Type B pancreatic cell (in vitro differentiated cells): ENCODE results near the gene ZNF100. TPM values are rescaled to one million over a fixed set of nuclear protein-coding genes. Genes with fewer than 3 reads are reported as not detected.

Experiments
- DNase-seq: peaks from one replicate; pipeline ENCODE4 v3.0.0; 2021; ENCODE audit warnings: mixed read lengths; ENCODE audit not compliant: unreplicated experiment; ENCODE audit errors: extremely low spot score
- H3K27ac Mint-ChIP-seq: 2 replicates; pipeline ENCODE4 v1.8.0; 2021; ENCODE audit warnings: mild to moderate bottlenecking, mixed read lengths
- H3K27me3 Mint-ChIP-seq: 2 replicates; pipeline ENCODE4 v1.8.0; 2021; ENCODE audit warnings: mixed read lengths
- H3K36me3 Mint-ChIP-seq: 2 replicates; pipeline ENCODE4 v1.8.0; 2021; ENCODE audit warnings: mixed read lengths
- H3K4me1 Mint-ChIP-seq: one replicate; pipeline ENCODE4 v1.8.0; 2021; ENCODE audit warnings: mixed read lengths; ENCODE audit not compliant: unreplicated experiment
- H3K4me3 Mint-ChIP-seq: 2 replicates; pipeline ENCODE4 v1.8.0; 2021; ENCODE audit warnings: mild to moderate bottlenecking, mixed read lengths
- H3K9me3 Mint-ChIP-seq: 2 replicates; pipeline ENCODE4 v1.8.0; 2021; ENCODE audit warnings: mixed read lengths
- CTCF ChIP-seq: fragments of 200-600 bp; sonication (generic); conservative IDR thresholded peaks from 2 replicates; pipeline ENCODE4 v1.5.0; 2021; ENCODE audit warnings: antibody characterized with exemption, mild to moderate bottlenecking
- total RNA-seq: library from RNA; stranded (reverse); gene quantifications from 2 replicates; pipeline ENCODE4 v1.2.1, GENCODE V29; 2021; ENCODE audit warnings: low replicate concordance

Gene ZNF100
- total RNA-seq, 1 donor from 2014 or later: 19.8 TPM

GRCh38 chr19:21694171-21694906, 73.0 kb downstream of the ZNF100 start:
- no peak for TF ChIP-seq CTCF
- Mint-ChIP-seq H3K9me3 (no peaks in the 10 kb centered on the region), H3K4me3 (no peak overlapping the region), H3K27me3 (no peaks in the 10 kb centered on the region), H3K4me1 (peaks cover 12% of the 10 kb centered on the region), H3K36me3 (no peaks in the 10 kb centered on the region), H3K27ac (no peak overlapping the region)
- no peak for DNase-seq

GRCh38 chr19:21693399-21693798, 74.0 kb downstream of the ZNF100 start:
- H3K27me3 Mint-ChIP-seq: no peaks in the 10 kb centered on the region
- TF ChIP-seq CTCF: no peak
- no peaks in the 10 kb centered on the region for H3K36me3 Mint-ChIP-seq
- DNase-seq: no peak
- no peak overlapping the region for H3K27ac Mint-ChIP-seq
- H3K4me3 Mint-ChIP-seq: no peak overlapping the region
- H3K9me3 Mint-ChIP-seq: peaks cover 7% of the 10 kb centered on the region
- peaks cover 12% of the 10 kb centered on the region for H3K4me1 Mint-ChIP-seq

- Mint-ChIP-seq H3K27ac (no peak overlapping the region), H3K9me3 (peaks cover 7% of the 10 kb centered on the region), H3K27me3 (no peaks in the 10 kb centered on the region), H3K36me3 (no peaks in the 10 kb centered on the region), H3K4me1 (peaks cover 6% of the 10 kb centered on the region), H3K4me3 (no peak overlapping the region)
- TF ChIP-seq CTCF: no peak
- DNase-seq: no peak
Observed at GRCh38 chr19:21691661-21692060, 75.7 kb downstream of the ZNF100 start.

GRCh38 chr19:21688464-21688863, 78.9 kb downstream of the ZNF100 start:
- H3K36me3 Mint-ChIP-seq: no peaks in the 10 kb centered on the region
- H3K9me3 Mint-ChIP-seq: peaks cover 7% of the 10 kb centered on the region
- TF ChIP-seq CTCF: no peak

GRCh38 chr19:21680671-21681070, 86.7 kb downstream of the ZNF100 start:
- Mint-ChIP-seq H3K27ac (no peak overlapping the region), H3K9me3 (no peaks in the 10 kb centered on the region), H3K4me1 (no peaks in the 10 kb centered on the region), H3K4me3 (no peak overlapping the region), H3K27me3 (no peaks in the 10 kb centered on the region), H3K36me3 (no peaks in the 10 kb centered on the region)
- no peak for DNase-seq
- TF ChIP-seq CTCF: no peak

More at GRCh38 chr19:21688464-21688863, 78.9 kb downstream of the ZNF100 start:
- Mint-ChIP-seq H3K4me3 (no peak overlapping the region), H3K27ac (no peak overlapping the region), H3K27me3 (no peaks in the 10 kb centered on the region), H3K4me1 (peaks cover 6% of the 10 kb centered on the region)
- no peak for DNase-seq
